Measurements from ENCODE around the gene REG1B. TPM values are rescaled to one million over a fixed set of nuclear protein-coding genes. Genes with fewer than 3 reads are reported as not detected.

REG1B gene
- total and polyA plus RNA-seq, 2 donors (not counting 3 experiments of a cell fraction or from before 2014, with no cell fraction given), result not detected

- Histone ChIP-seq H3K9me3 (replicated peaks; ENCODE audit: control insufficient read depth, insufficient read depth, low read length) (peaks cover 3% of the 10 kb centered on the region), H3K36me3 (ENCODE audit: control insufficient read depth in 2 of 2, extremely low read depth in 1 of 2, insufficient read depth in 2 of 2, low read length in 2 of 2) (no peaks in the 10 kb centered on the region), H3K9ac (replicated peaks; ENCODE audit: extremely low read depth, insufficient read depth, low read length) (no peak overlapping the region), H3K79me2 (ENCODE audit: control insufficient read depth, insufficient read depth, low read length) (no peaks in the 10 kb centered on the region), H3K4me1 (ENCODE audit: control insufficient read depth, extremely low read depth, insufficient read depth, low read length) (no peaks in the 10 kb centered on the region), H3K9me1 (replicated peaks; ENCODE audit: control insufficient read depth, extremely low read depth, insufficient read depth, low read length) (no peaks in the 10 kb centered on the region), H3K27me3 (ENCODE audit: control insufficient read depth in 2 of 2, insufficient read depth in 2 of 2, low read length in 2 of 2) (no peaks in the 10 kb centered on the region), H4K20me1 (replicated peaks; ENCODE audit: control insufficient read depth, extremely low read depth, insufficient read depth, low read length) (no peaks in the 10 kb centered on the region), H2AFZ (ENCODE audit: low read depth, low read length) (no peak overlapping the region), H3K27ac (ENCODE audit: insufficient read depth, low read depth, low read length) (no peak overlapping the region), H3K4me3 (replicated peaks in 1 of 3; ENCODE audit: insufficient read depth in 1 of 3, low read depth in 1 of 3, low read length in 3 of 3) (no peak overlapping the region), H3K4me2 (ENCODE audit: insufficient read depth, low read length) (no peak overlapping the region)
- DNase-seq (ENCODE audit: low read depth, low spot score) (no peak), FAIRE-seq (no peak)
- TF ChIP-seq MAX (IDR thresholded peaks at IDR 0.05; ENCODE audit: insufficient read depth, insufficient read length) (no peak), EZH2 (IDR thresholded peaks at IDR 0.05; ENCODE audit: borderline replicate concordance, low read depth, low read length, severe bottlenecking) (no peak), FOS (IDR thresholded peaks at IDR 0.05; ENCODE audit: borderline replicate concordance, insufficient read depth, low read length) (no peak), POLR2A (IDR thresholded peaks at IDR 0.05; ENCODE audit: low read depth, low read length) (no peak), POLR2AphosphoS5 (IDR thresholded peaks at IDR 0.05; ENCODE audit: insufficient read depth, low read depth, low read length) (no peak), MYC (IDR thresholded peaks at IDR 0.05; ENCODE audit: low read depth, low read length) (no peak), GATA2 (IDR thresholded peaks at IDR 0.05; ENCODE audit: insufficient read depth, insufficient read length, low read depth, low read length) (no peak), CTCF (IDR thresholded peaks at IDR 0.05; ENCODE audit: extremely low read depth in 1 of 2, insufficient read depth in 1 of 2, low read depth in 1 of 2, low read length in 2 of 2) (no peak), JUN (IDR thresholded peaks at IDR 0.05; ENCODE audit: borderline replicate concordance, insufficient read depth, insufficient read length, low read depth) (no peak)
- dilution Hi-C loops (cut with MboI; ENCODE audit: extremely low pct_ligation_motif_present, low sequenced_read_pairs) (no loop called here), intact Hi-C loops (cut with micrococcal nuclease) (no loop called here)
- POLR2A ChIA-PET, result no interaction called here
- no TSS peak for BruUV-seq (replicated peaks)
- CTCF ChIA-PET, result no interaction called here
These were observed 17.5 kb upstream of the REG1B start for GRCh38 chr2:79105259-79105658.
